ENCODE measurements around the gene SLC16A3.
A peak's percentile ranks its signal among the peaks of the same experiment; 100 is the strongest.

Gene SLC16A3

GRCh38 chr17:82235056-82235774 lies 6.4 kb downstream of the SLC16A3 start:
- peak overlapping the region; percentile 47; the same call in 1 of the 2 replicates for H3K4me3 ChIP-seq
- H4K20me1 ChIP-seq, result peaks cover 97% of the 10 kb centered on the region
- peaks cover 99% of the 10 kb centered on the region for H3K4me1 ChIP-seq
- peaks cover 4% of the 10 kb centered on the region; the same call in 1 of the 2 replicates for H3K27me3 ChIP-seq
- H3K9ac ChIP-seq, result peak overlapping the region; percentile 42
- H3K9me3 ChIP-seq, result no peaks in the 10 kb centered on the region
- H3K4me2 ChIP-seq, result peak overlapping the region; percentile 99
- TF ChIP-seq Cebpa-rat (IDR thresholded peaks at IDR 0.05), result no peak
- H3K27ac ChIP-seq, result peak overlapping the region; percentile 75
- H3K36me3 ChIP-seq, result peaks cover 28% of the 10 kb centered on the region

- H3K27ac ChIP-seq, result peak overlapping the region; percentile 75; the same call in 1 of the 2 replicates
- H3K27me3 ChIP-seq, result no peaks in the 10 kb centered on the region; the same call in 1 of the 2 replicates
- peak overlapping the region; percentile 47; the same call in 1 of the 2 replicates for H3K4me3 ChIP-seq
- H3K9ac ChIP-seq, result peak overlapping the region; percentile 56; the same call in 1 of the 2 replicates
- H3K36me3 ChIP-seq, result peaks cover 33% of the 10 kb centered on the region
- no peaks in the 10 kb centered on the region for H3K9me3 ChIP-seq
- H3K4me1 ChIP-seq, result peaks cover 99% of the 10 kb centered on the region
- H3K4me2 ChIP-seq, result peak overlapping the region; percentile 99
- peaks cover 97% of the 10 kb centered on the region for H4K20me1 ChIP-seq
- no peak for TF ChIP-seq Cebpa-rat (IDR thresholded peaks at IDR 0.05)
Observed at GRCh38 chr17:82235775-82236141, 6.9 kb downstream of the SLC16A3 start.

GRCh38 chr17:82236142-82236971 lies 7.5 kb downstream of the SLC16A3 start:
- no peak for TF ChIP-seq Cebpa-rat (IDR thresholded peaks at IDR 0.05)
- peaks cover 99% of the 10 kb centered on the region for H4K20me1 ChIP-seq
- peak overlapping the region; percentile 47 for H3K4me3 ChIP-seq
- no peaks in the 10 kb centered on the region for H3K27me3 ChIP-seq
- peak overlapping the region; percentile 99 for H3K4me2 ChIP-seq
- peaks cover 99% of the 10 kb centered on the region for H3K4me1 ChIP-seq
- H3K9ac ChIP-seq, result peak overlapping the region; percentile 56
- H3K27ac ChIP-seq, result peak overlapping the region; percentile 75; the same call in 1 of the 2 replicates
- peaks cover 39% of the 10 kb centered on the region for H3K36me3 ChIP-seq
- H3K9me3 ChIP-seq, result no peaks in the 10 kb centered on the region

GRCh38 chr17:82237083-82237745 lies 8.4 kb downstream of the SLC16A3 start:
- H3K9ac ChIP-seq, result peak overlapping the region; percentile 56
- H3K9me3 ChIP-seq, result no peaks in the 10 kb centered on the region
- H3K27me3 ChIP-seq, result no peaks in the 10 kb centered on the region
- H4K20me1 ChIP-seq, result peaks cover 99% of the 10 kb centered on the region
- peak overlapping the region; percentile 75 for H3K27ac ChIP-seq
- no peak for TF ChIP-seq Cebpa-rat (IDR thresholded peaks at IDR 0.05)
- peak overlapping the region; percentile 99 for H3K4me2 ChIP-seq
- peaks cover 98% of the 10 kb centered on the region for H3K4me1 ChIP-seq
- peaks cover 45% of the 10 kb centered on the region for H3K36me3 ChIP-seq
- peak overlapping the region; percentile 47 for H3K4me3 ChIP-seq

- no peaks in the 10 kb centered on the region for H3K9me3 ChIP-seq
- H3K36me3 ChIP-seq, result peaks cover 52% of the 10 kb centered on the region
- peak overlapping the region; percentile 56 for H3K9ac ChIP-seq
- peak overlapping the region; percentile 75 for H3K27ac ChIP-seq
- H4K20me1 ChIP-seq, result peaks cover 100% of the 10 kb centered on the region
- H3K4me1 ChIP-seq, result peaks cover 99% of the 10 kb centered on the region
- peak overlapping the region; percentile 47 for H3K4me3 ChIP-seq
- no peak for TF ChIP-seq Cebpa-rat (IDR thresholded peaks at IDR 0.05)
- no peaks in the 10 kb centered on the region for H3K27me3 ChIP-seq
- peak overlapping the region; percentile 99 for H3K4me2 ChIP-seq
Observed at GRCh38 chr17:82237746-82238471, 9.1 kb downstream of the SLC16A3 start.

- peaks cover 59% of the 10 kb centered on the region for H3K36me3 ChIP-seq
- no peaks in the 10 kb centered on the region for H3K27me3 ChIP-seq
- H3K9ac ChIP-seq, result peak overlapping the region; percentile 56
- peak overlapping the region; percentile 99 for H3K4me2 ChIP-seq
- no peaks in the 10 kb centered on the region for H3K9me3 ChIP-seq
- H3K4me3 ChIP-seq, result peak overlapping the region; percentile 47
- H3K4me1 ChIP-seq, result peaks cover 98% of the 10 kb centered on the region
- TF ChIP-seq Cebpa-rat (IDR thresholded peaks at IDR 0.05), result no peak
- peak overlapping the region; percentile 75 for H3K27ac ChIP-seq
- peaks cover 100% of the 10 kb centered on the region for H4K20me1 ChIP-seq
Observed at GRCh38 chr17:82238472-82239201, 9.8 kb downstream of the SLC16A3 start.

- no peak for TF ChIP-seq Cebpa-rat (IDR thresholded peaks at IDR 0.05)
- Histone ChIP-seq H3K9me3 (no peaks in the 10 kb centered on the region), H3K27ac (peak overlapping the region; percentile 63), H4K20me1 (peaks cover 100% of the 10 kb centered on the region), H3K9ac (0 out of 2 replicates have a peak overlapping the region, but pooled peaks have one; percentile 58), H3K27me3 (no peaks in the 10 kb centered on the region), H3K4me1 (peaks cover 92% of the 10 kb centered on the region), H3K36me3 (peaks cover 67% of the 10 kb centered on the region), H3K4me2 (peak overlapping the region; percentile 99), H3K4me3 (no peak overlapping the region)
Observed at GRCh38 chr17:82239401-82239925, 10.6 kb downstream of the SLC16A3 start.

GRCh38 chr17:82239926-82240505 lies 11.2 kb downstream of the SLC16A3 start:
- no peaks in the 10 kb centered on the region for H3K27me3 ChIP-seq
- TF ChIP-seq Cebpa-rat (IDR thresholded peaks at IDR 0.05), result no peak
- H3K9me3 ChIP-seq, result no peaks in the 10 kb centered on the region
- peaks cover 100% of the 10 kb centered on the region for H4K20me1 ChIP-seq
- peaks cover 73% of the 10 kb centered on the region for H3K36me3 ChIP-seq
- H3K4me1 ChIP-seq, result peaks cover 87% of the 10 kb centered on the region
- peak overlapping the region; percentile 58 for H3K9ac ChIP-seq
- H3K27ac ChIP-seq, result peak overlapping the region; percentile 63
- H3K4me2 ChIP-seq, result peak overlapping the region; percentile 99
- H3K4me3 ChIP-seq, result no peak overlapping the region

All from BLaER1 (cell line).